IMR-90 (cell line): ENCODE data around the gene GCC1. TPM values are rescaled to one million over a fixed set of nuclear protein-coding genes. Genes with fewer than 3 reads are reported as not detected.

ENCODE experiments used
- ATAC-seq: fragments of 200-7000 bp; cut with Tn5 transposase; 2 replicates; pipeline ENCODE4 v1.9.1; 2020; ENCODE audit warnings: low read depth, mild to moderate bottlenecking, moderate library complexity
- BruUV-seq: library from RNA; stranded (reverse); fragments of 400-500 nt; replicated peaks from 2 replicates; lab custom pipeline; 2021; lab: Mats Ljungman, UMichigan
- CTCF ChIA-PET: fragments of 300-600 bp; formaldehyde crosslinking; extraction: SDS; loops from one replicate; lab custom pipeline; 2021; ENCODE audit warnings: antibody characterized with exemption; lab: Yijun Ruan, JAX
- POLR2A ChIA-PET: fragments of 300-600 bp; sonication (Branson Sonifier 250); formaldehyde crosslinking; loops from one replicate; lab custom pipeline; 2022; ENCODE audit warnings: antibody characterized with exemption; ENCODE audit not compliant: unreplicated experiment; lab: Charles Lee
- DNase-seq: peaks from one replicate; pipeline ENCODE4 v3.0.0; 2013
- H2AFZ ChIP-seq: replicated peaks from 2 replicates; pipeline ENCODE3; 2013; ENCODE audit warnings: low read length, mild to moderate bottlenecking; ENCODE audit not compliant: poor library complexity
- H2AK5ac ChIP-seq: 2 replicates; pipeline ENCODE4 v1.6.1; 2013; ENCODE audit warnings: low read depth, low read length, inconsistent platforms
- H2AK9ac ChIP-seq: replicated peaks from 2 replicates; pipeline ENCODE3; 2013; ENCODE audit warnings: mild to moderate bottlenecking, low read depth, low read length, moderate library complexity; ENCODE audit not compliant: poor library complexity
- H2BK120ac ChIP-seq: 2 replicates; pipeline ENCODE4 v1.6.1; 2013; ENCODE audit warnings: low read depth, low read length, inconsistent platforms
- H2BK15ac ChIP-seq: 3 replicates; pipeline ENCODE4 v1.6.1; 2013; ENCODE audit warnings: low read depth, low read length, inconsistent platforms
- H2BK20ac ChIP-seq: 2 replicates; pipeline ENCODE4 v1.6.1; 2013; ENCODE audit warnings: low read depth, mild to moderate bottlenecking, inconsistent platforms, low read length, moderate library complexity
- H2BK5ac ChIP-seq: 2 replicates; pipeline ENCODE4 v1.6.1; 2013; ENCODE audit warnings: mild to moderate bottlenecking, low read depth, low read length, inconsistent platforms; ENCODE audit not compliant: poor library complexity, severe bottlenecking
- H3K14ac ChIP-seq: replicated peaks from 2 replicates; pipeline ENCODE4 v1.6.1; 2013; ENCODE audit warnings: low read depth, low read length, inconsistent platforms
- H3K18ac ChIP-seq: 2 replicates; pipeline ENCODE4 v1.6.1; 2013; ENCODE audit warnings: low read depth, low read length, control low read depth
- H3K23ac ChIP-seq: 2 replicates; pipeline ENCODE4 v1.6.1; 2013; ENCODE audit warnings: low read depth, low read length, inconsistent platforms
- H3K27ac ChIP-seq: 2 replicates; pipeline ENCODE4 v1.5.1; 2013; ENCODE audit warnings: mild to moderate bottlenecking, control low read depth, low read length; ENCODE audit not compliant: insufficient read depth
- H3K27me3 ChIP-seq: 2 replicates; pipeline ENCODE4 v1.6.1; 2013; ENCODE audit warnings: low read length; ENCODE audit not compliant: control insufficient read depth, insufficient read depth
- H3K36me3 ChIP-seq: 2 replicates; pipeline ENCODE4 v1.6.1; 2013; ENCODE audit warnings: low read length, mixed read lengths; ENCODE audit not compliant: control insufficient read depth, insufficient read depth
- H3K4ac ChIP-seq: 2 replicates; pipeline ENCODE4 v1.6.1; 2013; ENCODE audit warnings: low read depth, low read length, inconsistent platforms
- H3K4me1 ChIP-seq: 2 replicates; pipeline ENCODE4 v1.6.1; 2013; ENCODE audit warnings: low read length, mixed read lengths; ENCODE audit not compliant: control insufficient read depth, insufficient read depth
- H3K4me2 ChIP-seq: 2 replicates; pipeline ENCODE4 v1.6.1; 2013; ENCODE audit warnings: low read depth, mild to moderate bottlenecking, control low read depth, low read length, moderate library complexity
- H3K4me3 ChIP-seq: 2 replicates; pipeline ENCODE4 v1.5.1; 2013; ENCODE audit warnings: low read depth, mild to moderate bottlenecking, control low read depth, low read length, moderate library complexity; ENCODE audit not compliant: insufficient read depth
- H3K56ac ChIP-seq: 2 replicates; pipeline ENCODE4 v1.6.1; 2013; ENCODE audit warnings: low read length, inconsistent platforms; ENCODE audit not compliant: insufficient read depth; ENCODE audit errors: extremely low read depth
- H3K79me1 ChIP-seq, 2 experiments: 2 replicates each; pipeline ENCODE4 v1.6.1; 2013; ENCODE audit warnings: low read length in 2 of 2, inconsistent platforms in 1 of 2, low read depth in 1 of 2
- H3K9ac ChIP-seq: 2 replicates; pipeline ENCODE4 v1.6.1; 2013; ENCODE audit warnings: low read depth, low read length, control low read depth
- H3K9me1 ChIP-seq: 2 replicates; pipeline ENCODE4 v1.6.1; 2013; ENCODE audit warnings: low read length, inconsistent platforms; ENCODE audit not compliant: insufficient read depth
- H3K9me3 ChIP-seq: 2 replicates; pipeline ENCODE4 v1.6.1; 2013; ENCODE audit warnings: low read length; ENCODE audit not compliant: control insufficient read depth, insufficient read depth
- H4K20me1 ChIP-seq: 2 replicates; pipeline ENCODE4 v1.6.1; 2013; ENCODE audit warnings: low read length, inconsistent platforms; ENCODE audit not compliant: insufficient read depth
- H4K5ac ChIP-seq: 2 replicates; pipeline ENCODE4 v1.6.1; 2013; ENCODE audit warnings: mild to moderate bottlenecking, low read depth, low read length, control low read depth
- H4K8ac ChIP-seq, 2 experiments: 2 replicates each; pipeline ENCODE4 v1.6.1; 2013; ENCODE audit warnings: low read depth in 2 of 2, low read length in 2 of 2, control low read depth in 1 of 2, inconsistent platforms in 1 of 2
- H4K91ac ChIP-seq: 2 replicates; pipeline ENCODE4 v1.6.1; 2013; ENCODE audit warnings: low read depth, low read length, inconsistent platforms; ENCODE audit not compliant: insufficient read depth
- CHD1 ChIP-seq: IDR thresholded peaks from 2 replicates; pipeline ENCODE4 v1.6.1; 2012; ENCODE audit warnings: low read depth, low read length, improper control_type of control experiment
- FOS ChIP-seq: fragments of 150-350 bp; IDR thresholded peaks from 2 replicates; pipeline ENCODE4 v1.6.1; 2016; ENCODE audit warnings: low read depth, low read length
- RAD21 ChIP-seq: IDR thresholded peaks from 2 replicates; pipeline ENCODE4 v1.6.1; 2012; ENCODE audit warnings: low read length, improper control_type of control experiment
- SMC3 ChIP-seq: fragments of 150-350 bp; IDR thresholded peaks from 2 replicates; pipeline ENCODE4 v1.6.1; 2016; ENCODE audit warnings: low read depth, mild to moderate bottlenecking, antibody characterized with exemption, low read length, moderate library complexity
- WGBS, 2 experiments: methylation state at CpG; one replicate each; pipeline versions ENCODE4 v1.1.5 to v1.1.7; 2013; ENCODE audit warnings: missing lambda C conversion rate in 2 of 2; ENCODE audit not compliant: insufficient read length in 1 of 2; ENCODE audit errors: extremely low coverage in 2 of 2; 5-methylcytosine and 5-hydroxymethylcytosine counted together
- dilution Hi-C: fragments of 300-500 bp; cut with HindIII; formaldehyde crosslinking; loops from one replicate; pipeline ENCODE4 v1.14.3; 2018; ENCODE audit warnings: low sequenced_read_pairs; ENCODE audit not compliant: unreplicated experiment
- in situ Hi-C: fragments of 300-500 bp; cut with MboI; formaldehyde crosslinking; loops from 3 replicates; pipeline ENCODE4 v1.14.3; 2019; ENCODE audit warnings: low sequenced_read_pairs, inconsistent platforms, mixed read lengths
- intact Hi-C: fragments of 100-400 bp; cut with micrococcal nuclease; formaldehyde crosslinking; loops from 2 replicates; pipeline ENCODE4 v1.10.0; 2022
- polyA plus RNA-seq, 3 experiments: library from polyadenylated mRNA; depleted of rRNA; stranded (reverse); fragments of >200 nt; gene quantifications; 2 replicates each; pipeline ENCODE4 v1.2.3, GENCODE V29; 2012; ENCODE audit warnings: low replicate concordance in 1 of 3
- total RNA-seq: library from RNA; depleted of rRNA; stranded (reverse); fragments of >200 nt; gene quantifications from 2 replicates; pipeline ENCODE4 v1.2.3, GENCODE V29; 2012

Gene GCC1
- total and polyA plus RNA-seq, 2 of the 4 experiments (the other 2 are of a cell fraction): 6.1 to 22.9 TPM

DNA sequence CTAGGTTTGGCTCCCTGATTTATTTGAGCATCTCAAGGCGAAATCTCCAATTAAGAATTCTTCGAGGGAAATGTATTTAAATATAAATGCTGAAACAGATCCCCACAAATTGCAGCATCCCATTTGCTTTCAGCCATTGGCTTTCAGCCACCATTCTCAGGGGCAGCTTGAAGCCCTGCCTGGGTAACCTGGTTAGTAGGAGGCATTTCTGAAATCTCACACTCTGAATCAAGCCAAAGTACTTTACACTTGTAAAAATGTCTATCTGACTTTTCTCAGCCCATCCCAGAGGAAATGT lies 49.1 kb downstream of the GCC1 start:
- Histone ChIP-seq H3K36me3 (no peaks in the 10 kb centered on the region), H2AK5ac (no peak overlapping the region), H4K91ac (no peak overlapping the region), H3K9me3 (no peaks in the 10 kb centered on the region), H3K4me3 (no peak overlapping the region), H2BK5ac (no peak overlapping the region), H2AK9ac (no peak overlapping the region), H4K8ac (no peak overlapping the region), H2BK15ac (no peak overlapping the region), H3K79me1 (no peaks in the 10 kb centered on the region), H2BK20ac (no peak overlapping the region), H3K4me2 (no peak overlapping the region), H3K27me3 (peaks cover 25% of the 10 kb centered on the region), H4K5ac (no peak overlapping the region), H3K27ac (no peak overlapping the region), H3K4me1 (no peaks in the 10 kb centered on the region), H4K20me1 (no peaks in the 10 kb centered on the region), H3K4ac (no peak overlapping the region), H2AFZ (no peak overlapping the region), H3K23ac (no peak overlapping the region), H3K14ac (no peak overlapping the region), H3K9me1 (no peaks in the 10 kb centered on the region), H3K56ac (no peak overlapping the region), H2BK120ac (no peak overlapping the region), H3K9ac (no peak overlapping the region), H3K18ac (no peak overlapping the region)
- dilution Hi-C loops: no loop called here
- in situ Hi-C loops: no loop called here
- no TSS peak for BruUV-seq
- ChIA-PET POLR2A (no interaction called here), CTCF (no interaction called here)
- WGBS, 2 experiments: no CpG with 5 or more reads among the region's 2 CpGs
- intact Hi-C loops: no loop called here
- no peak for ATAC-seq
- no peak for TF ChIP-seq SMC3
- TF ChIP-seq FOS: no peak
- no peak for TF ChIP-seq RAD21
- TF ChIP-seq CHD1: no peak
- DNase-seq: no peak
